Measurements from ENCODE around the gene CDCA7L. TPM values are rescaled to one million over a fixed set of nuclear protein-coding genes. Genes with fewer than 3 reads are reported as not detected.

Gene CDCA7L
- total and polyA plus RNA-seq, 10 donors: 15.4 to 38.6 (median 30.4) TPM

DNA sequence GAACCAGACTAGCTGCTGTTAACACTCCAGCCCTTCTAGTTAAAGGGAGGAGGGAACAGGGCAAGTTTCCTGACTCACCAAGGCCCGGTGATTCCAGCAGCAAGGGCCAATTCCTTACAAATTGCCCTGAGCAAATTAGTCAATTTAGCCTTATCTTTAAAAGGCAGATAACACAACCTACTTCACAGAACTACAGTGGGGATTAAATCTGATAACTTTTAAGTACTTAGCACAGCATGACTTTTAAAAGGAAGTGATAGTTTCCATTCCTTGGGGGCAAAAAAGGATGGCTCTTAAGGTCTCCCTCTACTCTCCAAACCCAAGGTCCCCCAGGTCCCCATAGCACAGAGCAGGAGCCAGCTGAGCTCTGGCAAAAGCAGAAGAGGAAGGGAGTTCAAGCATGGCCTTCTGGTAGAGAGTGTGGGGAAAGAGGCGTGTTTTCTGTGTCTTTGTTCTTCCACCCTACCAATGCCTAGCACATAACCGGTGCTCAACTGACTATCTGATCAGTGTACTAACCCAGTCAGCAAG, 4.0 kb downstream of the CDCA7L start:
- Histone ChIP-seq H3K36me3 (no peaks in the 10 kb centered on the region), H3K4me3 (peak overlapping the region in 1 of 8 donors; percentile 12), H3K27me3 (replicated peaks in 1 of 7) (peaks cover 0 to 30% (median 9%) of the 10 kb centered on the region in 7 donors), H3K4me1 (peaks cover 0 to 85% (median 60%) of the 10 kb centered on the region in 6 donors), H3K27ac (peak overlapping the region in 4 of 8 donors; percentile 37 to 66 (median 50)), H3K9me3 (no peaks in the 10 kb centered on the region)
- no peak for DNase-seq
- intact Hi-C loops (cut with DNase I; ENCODE audit: low total_unique reads): no loop called here
- TF ChIP-seq POLR2A (IDR thresholded peaks at IDR 0.05): no peak
- TF ChIP-seq POLR2AphosphoS5 (IDR thresholded peaks at IDR 0.05): peak in 1 of 3 donors; percentile 45
- WGBS, 5 donors: 23 to 43% (median 28%) methylated on average over 3 of the region's 3 CpGs

GRCh38 chr7:21939858-21940372, 5.8 kb downstream of the CDCA7L start:
- intact Hi-C loops (cut with DNase I; ENCODE audit: low total_unique reads): no loop called here
- peaks cover 0 to 2% (median 0%) of the 10 kb centered on the region in 8 donors for H3K9me3 ChIP-seq
- H3K27ac ChIP-seq: peak overlapping the region in 2 of 8 donors; percentile 37 to 66
- no peak overlapping the region for H3K4me3 ChIP-seq
- H3K27me3 ChIP-seq (replicated peaks in 1 of 7): peaks cover 0 to 18% (median 3%) of the 10 kb centered on the region in 7 donors
- TF ChIP-seq POLR2AphosphoS5 (IDR thresholded peaks at IDR 0.05) (no peak), CTCF (IDR thresholded peaks at IDR 0.05 in 8 of 11, conservative IDR thresholded peaks at IDR 0.05 in 3 of 11) (no peak), POLR2A (IDR thresholded peaks at IDR 0.05) (no peak)
- 77 to 93% (median 86%) methylated on average over 3 of the region's 3 CpGs for WGBS, 5 donors
- peaks cover 0 to 85% (median 43%) of the 10 kb centered on the region in 6 donors for H3K4me1 ChIP-seq
- no peaks in the 10 kb centered on the region for H3K36me3 ChIP-seq
- DNase-seq: no peak

DNA sequence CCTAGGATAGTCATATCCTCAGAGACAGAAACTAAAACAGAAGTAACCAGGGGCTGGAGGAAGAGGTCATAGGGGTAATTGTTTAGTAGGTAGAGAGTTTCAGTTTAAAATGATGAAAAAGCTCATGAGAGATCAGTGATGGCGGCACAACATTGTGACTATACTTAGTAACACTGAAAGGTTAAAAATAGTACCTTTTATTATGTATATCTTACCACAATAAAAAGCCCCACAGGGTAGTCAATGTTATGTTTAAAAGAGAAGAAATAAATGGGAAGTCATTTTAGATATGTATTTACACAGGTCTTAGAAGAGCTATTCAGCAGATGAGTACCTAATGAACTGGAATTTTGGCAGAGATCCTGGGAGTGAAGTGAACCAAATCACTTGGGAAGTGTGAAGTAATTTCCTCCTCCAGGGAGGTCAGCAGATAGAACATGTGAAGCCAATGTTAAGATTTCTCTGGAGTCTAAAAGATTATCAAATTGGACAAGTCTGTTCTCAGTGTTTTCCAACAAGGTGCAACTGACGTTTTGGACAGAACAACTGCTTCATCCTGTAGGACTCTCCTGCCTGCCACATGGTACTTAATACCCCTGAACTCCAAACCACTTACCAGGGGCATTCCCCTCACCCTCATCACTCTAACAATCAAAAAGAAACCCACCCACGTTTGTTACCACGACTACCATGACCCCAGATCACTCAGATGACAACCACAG, 6.4 kb downstream of the CDCA7L start:
- no peak for TF ChIP-seq CTCF (IDR thresholded peaks at IDR 0.05 in 8 of 11, conservative IDR thresholded peaks at IDR 0.05 in 3 of 11)
- no peak for TF ChIP-seq POLR2A (IDR thresholded peaks at IDR 0.05)
- TF ChIP-seq POLR2AphosphoS5 (IDR thresholded peaks at IDR 0.05): no peak
- H3K4me1 ChIP-seq: peaks cover 0 to 85% (median 38%) of the 10 kb centered on the region in 6 donors
- H3K9me3 ChIP-seq: peaks cover 0 to 3% (median 0%) of the 10 kb centered on the region in 8 donors
- H3K27ac ChIP-seq: peak overlapping the region in 4 of 8 donors; percentile 6 to 37 (median 24)
- intact Hi-C loops (cut with DNase I; ENCODE audit: low total_unique reads): no loop called here
- no peaks in the 10 kb centered on the region for H3K36me3 ChIP-seq
- WGBS, 5 donors: 31 to 47% (median 43%) methylated on average over 4 of the region's 4 CpGs
- H3K27me3 ChIP-seq (replicated peaks in 1 of 7): peaks cover 0 to 14% (median 0%) of the 10 kb centered on the region in 7 donors
- no peak for DNase-seq
- no peak overlapping the region for H3K4me3 ChIP-seq

GRCh38 chr7:21938463-21938862, 7.2 kb downstream of the CDCA7L start:
- H3K27me3 ChIP-seq (replicated peaks in 1 of 7): peaks cover 0 to 6% (median 0%) of the 10 kb centered on the region in 7 donors
- TF ChIP-seq CTCF (IDR thresholded peaks at IDR 0.05 in 8 of 11, conservative IDR thresholded peaks at IDR 0.05 in 3 of 11): no peak
- no peak for TF ChIP-seq POLR2A (IDR thresholded peaks at IDR 0.05)
- no peak for TF ChIP-seq POLR2AphosphoS5 (IDR thresholded peaks at IDR 0.05)
- H3K4me3 ChIP-seq: no peak overlapping the region
- peaks cover 0 to 85% (median 30%) of the 10 kb centered on the region in 6 donors for H3K4me1 ChIP-seq
- 88 to 90% (median 89%) methylated on average over 2 of the region's 2 CpGs for WGBS, 5 donors
- peaks cover 0 to 3% (median 0%) of the 10 kb centered on the region in 8 donors for H3K9me3 ChIP-seq
- no peak for DNase-seq
- no peaks in the 10 kb centered on the region for H3K36me3 ChIP-seq
- peak overlapping the region in 4 of 8 donors; percentile 6 to 37 (median 20) for H3K27ac ChIP-seq
- intact Hi-C loops (cut with DNase I; ENCODE audit: low total_unique reads): no loop called here
